HepG2 (cell line): ENCODE data around the gene IRF6. TPM values are rescaled to one million over a fixed set of nuclear protein-coding genes. Genes with fewer than 3 reads are reported as not detected.

Experiments used
- AKAP8 ChIP-seq: sonication (generic); formaldehyde crosslinking; IDR thresholded peaks from 2 replicates; pipeline ENCODE4 v1.5.1; 2020; ENCODE audit warnings: mild to moderate bottlenecking, missing genetic modification reagents
- CCAR2 ChIP-seq: fragments of 200-400 bp; formaldehyde crosslinking; optimal IDR thresholded peaks from 2 replicates; pipeline ENCODE3; 2018; ENCODE audit warnings: low read depth, mild to moderate bottlenecking, low read length, moderate library complexity
- CREM ChIP-seq, 2 experiments: sonication (generic) in 1 of 2; formaldehyde crosslinking in 1 of 2; IDR thresholded peaks; 2 replicates each; pipeline versions ENCODE4 v1.4.0 to v1.6.1; 2016 to 2020; ENCODE audit warnings: antibody characterized with exemption in 1 of 2, mild to moderate bottlenecking in 1 of 2, missing genetic modification reagents in 1 of 2
- ESRRA ChIP-seq: sonication (generic); formaldehyde crosslinking; IDR thresholded peaks from 2 replicates; pipeline ENCODE4 v1.5.1; 2020; ENCODE audit warnings: mild to moderate bottlenecking, low read depth, missing genetic modification reagents
- ETV5 ChIP-seq: IDR thresholded peaks from 2 replicates; pipeline ENCODE4 v1.6.1; 2018; ENCODE audit warnings: missing biosample characterization, missing genetic modification reagents, inconsistent platforms, borderline replicate concordance
- FOXA3 ChIP-seq: IDR thresholded peaks from 2 replicates; pipeline ENCODE4 v1.6.1; 2016; ENCODE audit warnings: missing genetic modification reagents, missing compliant biosample characterization
- FOXM1 ChIP-seq: sonication (generic); formaldehyde crosslinking; IDR thresholded peaks from 2 replicates; pipeline ENCODE4 v1.5.0; 2020; ENCODE audit warnings: missing genetic modification reagents
- NFE2 ChIP-seq: sonication (generic); formaldehyde crosslinking; IDR thresholded peaks from 2 replicates; pipeline ENCODE4 v1.4.0; 2020; ENCODE audit warnings: missing genetic modification reagents
- SAFB2 ChIP-seq: sonication (generic); formaldehyde crosslinking; IDR thresholded peaks from 2 replicates; pipeline ENCODE4 v1.5.1; 2020; ENCODE audit warnings: missing genetic modification reagents, low read depth, mild to moderate bottlenecking, borderline replicate concordance
- SIN3A ChIP-seq: IDR thresholded peaks from 2 replicates; pipeline ENCODE4 v1.6.1; 2011; ENCODE audit warnings: low read depth, mild to moderate bottlenecking, control low read depth, low read length, borderline replicate concordance
- SRSF9 ChIP-seq: fragments of 200-400 bp; formaldehyde crosslinking; IDR thresholded peaks from 2 replicates; pipeline ENCODE4 v1.6.1; 2018; ENCODE audit warnings: borderline replicate concordance, mild to moderate bottlenecking, low read depth, low read length; ENCODE audit not compliant: insufficient read depth, poor library complexity, severe bottlenecking
- SRY ChIP-seq: sonication (generic); formaldehyde crosslinking; IDR thresholded peaks from 2 replicates; pipeline ENCODE4 v1.8.0; 2022; ENCODE audit warnings: mild to moderate bottlenecking, missing genetic modification reagents
- ZBTB21 ChIP-seq: sonication (generic); formaldehyde crosslinking; IDR thresholded peaks from 2 replicates; pipeline ENCODE4 v1.4.0; 2020; ENCODE audit warnings: missing genetic modification reagents
- ZBTB42 ChIP-seq: sonication (generic); formaldehyde crosslinking; IDR thresholded peaks from 2 replicates; pipeline ENCODE4 v1.5.0; 2020; ENCODE audit warnings: mild to moderate bottlenecking, missing genetic modification reagents
- ZNF235 ChIP-seq: sonication (generic); formaldehyde crosslinking; IDR thresholded peaks from 2 replicates; pipeline ENCODE4 v1.8.1; 2023; ENCODE audit warnings: mild to moderate bottlenecking, missing genetic modification reagents, borderline replicate concordance
- ZNF343 ChIP-seq: sonication (generic); formaldehyde crosslinking; IDR thresholded peaks from 2 replicates; pipeline ENCODE4 v1.4.0; 2020; ENCODE audit warnings: mild to moderate bottlenecking, missing genetic modification reagents
- ZNF780A ChIP-seq: sonication (generic); formaldehyde crosslinking; IDR thresholded peaks from 2 replicates; pipeline ENCODE4 v1.8.0; 2022; ENCODE audit warnings: mild to moderate bottlenecking, missing genetic modification reagents, moderate library complexity
- polyA plus RNA-seq, 8 experiments: library from polyadenylated mRNA; depleted of rRNA in 3 of 8; stranded (reverse) in 7 of 8; unstranded in 1 of 8; fragments of >200 nt; fragmentation: Illumina TruSeq in 4 of 8; extraction: Trizol in 4 of 8; gene quantifications; 2 replicates each; pipeline versions ENCODE4 v1.2.1 to v1.2.3, GENCODE V29; 2011 to 2016; ENCODE audit warnings: low read depth in 4 of 8, missing spikeins in 1 of 8, mixed read lengths in 1 of 8; ENCODE audit not compliant: insufficient read depth in 1 of 8
- total RNA-seq, 5 experiments: library from RNA; depleted of rRNA; stranded (reverse); fragments of >200 nt; fragmentation: Illumina TruSeq; extraction: Trizol; gene quantifications; 2 replicates each; pipeline ENCODE4 v1.2.3, GENCODE V29; 2016; ENCODE audit warnings: low read depth in 1 of 5
- TF ChIP-seq, protein P1 (sequence below): sonication (generic); formaldehyde crosslinking; IDR thresholded peaks from 2 replicates; pipeline ENCODE4 v1.4.0; 2020; ENCODE audit warnings: low read depth, mild to moderate bottlenecking, missing genetic modification reagents
- TF ChIP-seq, protein P2 (sequence below): sonication (generic); formaldehyde crosslinking; IDR thresholded peaks from 2 replicates; pipeline ENCODE4 v1.8.1; 2023; ENCODE audit warnings: mild to moderate bottlenecking, moderate library complexity, missing genetic modification reagents
- TF ChIP-seq, protein P3 (sequence below): sonication (generic); formaldehyde crosslinking; IDR thresholded peaks from 2 replicates; pipeline ENCODE4 v1.4.0; 2020; ENCODE audit warnings: missing genetic modification reagents
- TF ChIP-seq, protein P4 (sequence below): sonication (generic); formaldehyde crosslinking; IDR thresholded peaks from 2 replicates; pipeline ENCODE4 v1.4.0; 2020; ENCODE audit warnings: missing genetic modification reagents, borderline replicate concordance

Gene IRF6
- total and polyA plus RNA-seq, 2 of the 13 experiments (the other 11 are each of a cell fraction or from before 2014, with no cell fraction given) = 0.02 TPM; not detected in 1

DNA sequence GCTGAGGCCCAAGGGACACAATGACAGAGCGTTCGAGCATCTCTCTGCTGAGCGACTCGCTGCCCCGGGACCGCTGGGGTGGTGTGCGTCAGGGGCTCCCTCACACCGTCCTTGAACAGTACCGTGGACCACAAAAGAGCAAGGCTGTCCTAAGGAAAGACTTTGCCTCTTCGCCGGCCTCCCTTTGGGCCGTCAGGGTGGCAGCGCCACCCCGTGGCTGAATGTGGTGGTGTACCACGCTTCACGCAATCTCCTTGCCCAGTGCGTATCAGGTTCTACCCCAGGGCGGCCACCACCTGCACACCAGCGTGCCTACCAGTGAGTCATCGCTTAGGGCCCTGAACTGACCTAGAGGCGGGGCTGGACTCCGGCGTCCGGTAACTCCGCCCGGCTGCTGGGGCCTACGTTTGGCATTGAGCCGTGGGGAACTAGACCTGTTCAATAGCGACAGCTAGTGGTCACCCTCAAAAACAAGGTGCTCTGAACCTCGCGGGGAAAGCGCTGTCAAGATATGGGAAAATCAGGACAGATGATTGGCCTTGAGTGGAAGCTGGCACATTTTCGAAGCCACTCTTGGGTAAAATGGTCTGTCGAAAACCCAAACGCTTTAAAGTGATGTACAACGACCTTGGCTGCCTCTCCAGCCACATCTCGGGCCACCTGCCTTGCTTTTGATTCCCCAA is 58.2 kb downstream of the IRF6 start (continued):
- no peak for TF ChIP-seq ZNF343
- TF ChIP-seq FOXA3 (CRISPR knock-in tag) = peak; percentile 20; the same call in 1 of the 2 replicates
- no peak for TF ChIP-seq ZBTB21 (CRISPR knock-in tag)
- TF ChIP-seq, protein P1, sequence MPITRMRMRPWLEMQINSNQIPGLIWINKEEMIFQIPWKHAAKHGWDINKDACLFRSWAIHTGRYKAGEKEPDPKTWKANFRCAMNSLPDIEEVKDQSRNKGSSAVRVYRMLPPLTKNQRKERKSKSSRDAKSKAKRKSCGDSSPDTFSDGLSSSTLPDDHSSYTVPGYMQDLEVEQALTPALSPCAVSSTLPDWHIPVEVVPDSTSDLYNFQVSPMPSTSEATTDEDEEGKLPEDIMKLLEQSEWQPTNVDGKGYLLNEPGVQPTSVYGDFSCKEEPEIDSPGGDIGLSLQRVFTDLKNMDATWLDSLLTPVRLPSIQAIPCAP (CRISPR knock-in tag) = no peak
- 0 out of 2 replicates have a peak, but pooled peaks have one; percentile 13 for TF ChIP-seq CREM (IDR thresholded peaks at IDR 0.05)
- no peak for TF ChIP-seq CREM (CRISPR knock-in tag; IDR thresholded peaks at IDR 0.05)
- no peak for TF ChIP-seq ZNF235 (CRISPR knock-in tag)
- peak; percentile 21; the same call in 1 of the 2 replicates for TF ChIP-seq ETV5
- TF ChIP-seq FOXM1 (CRISPR knock-in tag) = no peak
- TF ChIP-seq, protein P2, sequence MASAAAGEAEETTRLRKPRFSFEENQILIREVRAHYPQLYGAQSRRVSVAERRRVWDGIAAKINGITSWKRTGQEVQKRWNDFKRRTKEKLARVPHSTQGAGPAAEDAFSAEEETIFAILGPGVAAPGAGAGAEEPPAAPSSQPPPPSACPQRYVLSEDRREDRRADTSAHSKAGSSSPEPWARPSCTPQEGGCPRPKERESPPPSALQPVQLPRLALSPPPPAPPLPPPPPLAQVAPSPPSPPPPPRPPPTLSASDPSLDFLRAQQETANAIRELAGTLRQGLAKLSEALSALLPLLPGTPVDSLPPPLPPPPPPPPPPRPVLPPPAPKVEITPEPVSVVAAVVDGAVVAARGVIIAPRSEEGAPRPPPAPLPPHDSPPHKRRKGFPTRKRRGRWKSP (CRISPR knock-in tag) = no peak
- TF ChIP-seq SIN3A = no peak
- no peak for TF ChIP-seq NFE2 (CRISPR knock-in tag)
- no peak for TF ChIP-seq ZNF780A (CRISPR knock-in tag)
- no peak for TF ChIP-seq ZBTB42 (CRISPR knock-in tag)
- TF ChIP-seq SRY (CRISPR knock-in tag) = no peak
- TF ChIP-seq ESRRA (CRISPR knock-in tag) = no peak
- TF ChIP-seq SAFB2 (CRISPR knock-in tag) = no peak
- TF ChIP-seq SRSF9 = no peak
- TF ChIP-seq CCAR2 = no peak
- TF ChIP-seq, protein P3, sequence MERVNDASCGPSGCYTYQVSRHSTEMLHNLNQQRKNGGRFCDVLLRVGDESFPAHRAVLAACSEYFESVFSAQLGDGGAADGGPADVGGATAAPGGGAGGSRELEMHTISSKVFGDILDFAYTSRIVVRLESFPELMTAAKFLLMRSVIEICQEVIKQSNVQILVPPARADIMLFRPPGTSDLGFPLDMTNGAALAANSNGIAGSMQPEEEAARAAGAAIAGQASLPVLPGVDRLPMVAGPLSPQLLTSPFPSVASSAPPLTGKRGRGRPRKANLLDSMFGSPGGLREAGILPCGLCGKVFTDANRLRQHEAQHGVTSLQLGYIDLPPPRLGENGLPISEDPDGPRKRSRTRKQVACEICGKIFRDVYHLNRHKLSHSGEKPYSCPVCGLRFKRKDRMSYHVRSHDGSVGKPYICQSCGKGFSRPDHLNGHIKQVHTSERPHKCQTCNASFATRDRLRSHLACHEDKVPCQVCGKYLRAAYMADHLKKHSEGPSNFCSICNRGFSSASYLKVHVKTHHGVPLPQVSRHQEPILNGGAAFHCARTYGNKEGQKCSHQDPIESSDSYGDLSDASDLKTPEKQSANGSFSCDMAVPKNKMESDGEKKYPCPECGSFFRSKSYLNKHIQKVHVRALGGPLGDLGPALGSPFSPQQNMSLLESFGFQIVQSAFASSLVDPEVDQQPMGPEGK = 0 out of 2 replicates have a peak, but pooled peaks have one; percentile 28
- TF ChIP-seq, protein P4, sequence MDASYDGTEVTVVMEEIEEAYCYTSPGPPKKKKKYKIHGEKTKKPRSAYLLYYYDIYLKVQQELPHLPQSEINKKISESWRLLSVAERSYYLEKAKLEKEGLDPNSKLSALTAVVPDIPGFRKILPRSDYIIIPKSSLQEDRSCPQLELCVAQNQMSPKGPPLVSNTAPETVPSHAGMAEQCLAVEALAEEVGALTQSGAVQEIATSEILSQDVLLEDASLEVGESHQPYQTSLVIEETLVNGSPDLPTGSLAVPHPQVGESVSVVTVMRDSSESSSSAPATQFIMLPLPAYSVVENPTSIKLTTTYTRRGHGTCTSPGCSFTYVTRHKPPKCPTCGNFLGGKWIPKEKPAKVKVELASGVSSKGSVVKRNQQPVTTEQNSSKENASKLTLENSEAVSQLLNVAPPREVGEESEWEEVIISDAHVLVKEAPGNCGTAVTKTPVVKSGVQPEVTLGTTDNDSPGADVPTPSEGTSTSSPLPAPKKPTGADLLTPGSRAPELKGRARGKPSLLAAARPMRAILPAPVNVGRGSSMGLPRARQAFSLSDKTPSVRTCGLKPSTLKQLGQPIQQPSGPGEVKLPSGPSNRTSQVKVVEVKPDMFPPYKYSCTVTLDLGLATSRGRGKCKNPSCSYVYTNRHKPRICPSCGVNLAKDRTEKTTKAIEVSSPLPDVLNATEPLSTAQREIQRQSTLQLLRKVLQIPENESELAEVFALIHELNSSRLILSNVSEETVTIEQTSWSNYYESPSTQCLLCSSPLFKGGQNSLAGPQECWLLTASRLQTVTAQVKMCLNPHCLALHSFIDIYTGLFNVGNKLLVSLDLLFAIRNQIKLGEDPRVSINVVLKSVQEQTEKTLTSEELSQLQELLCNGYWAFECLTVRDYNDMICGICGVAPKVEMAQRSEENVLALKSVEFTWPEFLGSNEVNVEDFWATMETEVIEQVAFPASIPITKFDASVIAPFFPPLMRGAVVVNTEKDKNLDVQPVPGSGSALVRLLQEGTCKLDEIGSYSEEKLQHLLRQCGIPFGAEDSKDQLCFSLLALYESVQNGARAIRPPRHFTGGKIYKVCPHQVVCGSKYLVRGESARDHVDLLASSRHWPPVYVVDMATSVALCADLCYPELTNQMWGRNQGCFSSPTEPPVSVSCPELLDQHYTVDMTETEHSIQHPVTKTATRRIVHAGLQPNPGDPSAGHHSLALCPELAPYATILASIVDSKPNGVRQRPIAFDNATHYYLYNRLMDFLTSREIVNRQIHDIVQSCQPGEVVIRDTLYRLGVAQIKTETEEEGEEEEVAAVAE = no peak
- no peak for TF ChIP-seq AKAP8 (CRISPR knock-in tag)
